ENCODE results near the gene LMNTD2.

The LMNTD2 gene

DNA sequence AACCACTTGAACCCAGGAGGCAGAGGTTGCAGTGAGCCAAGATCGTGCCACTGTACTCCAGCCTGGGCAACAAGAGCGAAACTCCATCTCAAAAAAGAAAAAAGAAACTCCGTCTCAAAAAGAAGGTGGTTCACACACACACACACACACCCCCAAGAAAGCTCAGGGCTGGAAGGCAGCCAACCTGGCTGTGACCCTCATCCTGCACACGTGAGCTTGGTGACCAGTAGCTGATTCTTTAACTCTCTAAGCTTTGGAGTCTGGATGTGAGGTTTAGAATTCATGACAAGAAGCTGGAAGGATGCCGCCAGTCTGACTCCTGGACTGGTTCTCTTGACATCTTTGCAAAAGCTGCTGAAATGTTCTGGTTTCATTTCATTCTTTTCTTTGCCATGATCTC lies 51.6 kb downstream of the LMNTD2 start:
- DNase-seq = no peak

DNA sequence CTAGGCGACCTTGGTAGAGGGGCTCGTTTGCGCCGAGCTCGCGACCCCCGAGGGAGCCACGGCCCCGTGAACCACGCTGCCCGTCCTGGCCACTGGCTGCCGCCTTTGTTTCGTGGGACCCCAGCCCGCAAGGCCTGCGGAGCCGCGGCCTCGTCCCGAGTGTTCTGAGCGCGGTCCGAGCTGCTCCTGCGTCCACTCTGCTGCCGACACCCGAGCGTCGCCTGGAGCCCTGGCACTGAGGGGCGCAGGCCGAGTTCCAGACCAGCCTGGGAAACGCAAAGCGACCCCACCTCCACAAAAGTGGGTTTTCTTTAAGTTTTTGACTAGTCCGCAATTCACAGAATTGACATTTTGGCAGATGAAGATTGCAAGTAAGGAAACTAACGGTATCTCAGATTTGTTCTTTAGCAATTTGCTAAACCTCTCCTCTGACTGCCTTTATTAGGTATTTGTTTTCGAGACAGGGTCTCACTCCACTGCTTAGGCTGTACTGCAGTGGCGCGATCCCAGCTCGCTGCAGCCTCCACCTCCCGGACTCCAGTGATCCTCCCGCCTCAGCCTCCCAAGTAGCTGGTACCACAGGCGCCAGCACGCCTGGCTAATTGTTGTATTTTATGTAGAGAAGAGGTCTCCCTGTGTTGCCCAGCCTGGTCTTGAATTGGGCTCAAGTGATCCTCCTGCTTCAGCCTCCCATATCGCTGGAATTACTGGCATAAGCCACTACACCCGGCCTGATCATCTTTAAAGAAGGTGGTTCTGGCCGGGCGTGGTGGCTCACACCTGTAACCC lies 52.6 kb downstream of the LMNTD2 start:
- no peak for DNase-seq

DNA sequence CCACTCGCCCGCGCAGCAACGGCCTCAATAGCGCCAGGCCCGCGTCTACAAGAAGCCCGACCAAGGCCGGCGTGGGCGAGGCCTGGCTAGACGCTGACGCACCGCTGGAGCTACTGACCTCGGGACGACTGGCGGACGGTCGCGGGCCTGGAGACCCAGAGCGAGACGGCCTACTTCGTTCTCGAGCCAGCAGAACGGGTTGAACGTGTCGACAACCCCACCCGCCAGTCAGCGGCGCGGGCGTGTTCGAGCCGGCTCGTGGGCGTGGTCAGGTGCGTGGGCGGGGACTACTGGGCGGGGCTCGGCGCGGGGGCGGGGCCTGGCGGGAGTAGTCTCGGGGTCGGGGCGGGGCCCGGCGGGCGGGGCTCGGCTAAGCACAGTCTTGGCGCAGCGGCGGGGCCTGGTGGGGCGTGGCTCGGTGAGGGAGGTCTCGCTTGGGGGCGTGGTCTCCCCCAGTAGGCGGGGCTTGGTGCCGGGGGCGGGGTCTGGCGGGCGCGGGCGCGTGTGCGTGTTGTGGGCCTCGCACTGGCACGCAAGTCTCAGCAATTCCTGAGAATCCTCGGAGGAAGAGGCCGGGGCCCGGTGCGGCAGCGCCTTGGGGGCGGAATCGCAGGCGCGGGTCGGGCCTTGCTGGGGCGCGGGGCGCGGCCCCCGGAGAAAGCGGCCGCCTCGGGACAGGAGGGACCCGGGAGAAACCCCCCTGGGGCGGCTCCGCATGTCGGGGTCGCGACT lies 53.4 kb downstream of the LMNTD2 start, which contains the start of gene RNH1:
TSS of gene RNH1 (minus strand) at position 248 of the 732 bp plus-strand sequence. CDS start 5,080 bp downstream, outside the sequence.
- DNase-seq = peak; percentile 97

DNA sequence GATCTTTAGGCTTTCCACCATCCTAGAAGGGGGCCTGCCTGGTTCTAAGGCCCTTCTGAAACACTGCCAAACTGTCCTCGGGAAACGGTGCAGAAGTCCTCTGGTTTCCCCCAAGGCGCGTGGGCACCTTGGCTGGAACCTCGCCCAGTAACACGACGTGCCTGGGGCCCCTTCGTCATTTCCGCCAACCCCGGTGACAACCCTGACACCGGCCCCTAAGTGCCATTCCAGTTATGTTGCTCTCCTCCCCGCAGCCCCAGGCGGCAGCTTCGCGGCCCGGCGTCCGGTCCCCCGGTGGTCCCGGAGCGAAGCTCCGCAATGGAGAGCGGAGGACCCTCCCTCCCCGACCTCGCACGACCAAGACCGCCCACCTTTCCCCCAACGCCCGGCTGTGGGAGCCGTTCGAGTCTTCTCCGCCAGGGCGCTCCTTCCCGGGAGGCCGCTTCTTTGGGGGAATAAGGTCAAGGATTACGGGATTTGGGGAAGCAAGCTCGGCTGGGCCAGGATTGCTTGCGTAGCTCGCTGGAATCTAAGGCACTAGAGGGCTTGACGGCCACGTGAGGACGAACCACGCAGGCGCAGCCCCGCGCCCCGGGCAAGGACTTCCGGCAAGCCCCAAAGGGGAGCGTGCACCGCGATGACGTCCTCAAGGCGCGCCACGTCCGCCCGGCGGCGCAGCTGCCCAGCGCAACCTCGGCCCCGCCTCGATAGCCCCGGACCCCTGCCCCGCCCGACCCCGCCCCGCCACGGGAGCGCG lies 54.1 kb downstream of the LMNTD2 start:
- DNase-seq = peak; percentile 99

DNA sequence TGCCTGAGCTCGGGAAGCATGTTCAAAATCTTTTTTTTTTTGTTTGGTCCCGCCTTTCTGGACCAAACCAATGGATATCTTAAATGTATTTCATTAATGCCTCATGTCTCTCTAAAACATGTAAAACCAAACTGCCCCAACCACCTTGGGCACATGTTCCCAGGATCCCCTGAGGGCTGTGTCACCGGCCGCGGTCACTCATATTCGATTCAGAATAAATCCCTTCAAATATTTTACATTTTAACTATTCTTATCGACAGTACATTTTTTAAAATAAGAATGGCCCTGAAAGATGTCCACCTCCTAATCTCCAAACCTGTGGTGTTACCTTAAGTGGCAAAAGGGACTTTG lies 55.6 kb downstream of the LMNTD2 start:
- no peak for DNase-seq

Data from NCI-H69 (cell line).